K562 (cell line): ENCODE measurements around the gene ZNF8. TPM values are rescaled to one million over a fixed set of nuclear protein-coding genes. Genes with fewer than 3 reads are reported as not detected.

Experiments used
- ATF1 ChIP-seq, 2 experiments: fragments of 450-650 bp in 1 of 2; IDR thresholded peaks; 2 replicates each; pipeline ENCODE4 v1.6.1; 2016; ENCODE audit warnings: missing compliant biosample characterization in 1 of 2, missing genetic modification characterization in 1 of 2
- CBFA2T3 ChIP-seq: fragments of 450-650 bp; IDR thresholded peaks from 2 replicates; pipeline ENCODE4 v1.6.1; 2017
- CREB1 ChIP-seq, 2 experiments: sonication (generic) in 1 of 2; formaldehyde crosslinking in 1 of 2; IDR thresholded peaks; 2 replicates each; pipeline versions ENCODE4 v1.6.1 to v1.8.0; 2012 to 2022; ENCODE audit warnings: inconsistent platforms in 1 of 2, mild to moderate bottlenecking in 1 of 2, missing genetic modification reagents in 1 of 2, moderate library complexity in 1 of 2
- CXXC5 ChIP-seq: fragments of 250-450 bp; sonication (Bioruptor Pico); IDR thresholded peaks from 2 replicates; pipeline ENCODE4 v1.8.0; 2022; ENCODE audit warnings: inconsistent platforms, mild to moderate bottlenecking, moderate library complexity
- DDX20 ChIP-seq: fragments of 450-650 bp; IDR thresholded peaks from 2 replicates; pipeline ENCODE4 v1.6.1; 2016; ENCODE audit warnings: missing genetic modification characterization, low read depth, mild to moderate bottlenecking, missing compliant biosample characterization, moderate library complexity
- ETS2 ChIP-seq: IDR thresholded peaks from 2 replicates; pipeline ENCODE4 v1.6.1; 2016; ENCODE audit warnings: borderline replicate concordance, missing genetic modification characterization, mild to moderate bottlenecking, moderate library complexity, missing compliant biosample characterization; ENCODE audit not compliant: poor library complexity, severe bottlenecking
- MTA3 ChIP-seq: fragments of 450-650 bp; formaldehyde crosslinking; IDR thresholded peaks from 2 replicates; pipeline ENCODE4 v1.6.1; 2017; ENCODE audit warnings: mild to moderate bottlenecking, borderline replicate concordance
- NCOR1 ChIP-seq: fragments of 450-650 bp; IDR thresholded peaks from 2 replicates; pipeline ENCODE4 v1.6.1; 2016; ENCODE audit warnings: mild to moderate bottlenecking, moderate library complexity
- SLC30A9 ChIP-seq: fragments of 250-450 bp; sonication (Bioruptor Pico); IDR thresholded peaks from 2 replicates; pipeline ENCODE4 v1.8.0; 2022; ENCODE audit warnings: mild to moderate bottlenecking, moderate library complexity
- SMARCA5 ChIP-seq: fragments of 450-650 bp; IDR thresholded peaks from 2 replicates; pipeline ENCODE4 v1.6.1; 2016
- SREBF1 ChIP-seq: fragments of 150-350 bp; IDR thresholded peaks from 2 replicates; pipeline ENCODE4 v1.6.1; 2014; ENCODE audit warnings: antibody characterized with exemption, low read depth, low read length, borderline replicate concordance
- ZBTB8A ChIP-seq: fragments of 450-650 bp; IDR thresholded peaks from 2 replicates; pipeline ENCODE4 v1.6.1; 2018; ENCODE audit warnings: mild to moderate bottlenecking, moderate library complexity; ENCODE audit not compliant: partially characterized antibody
- ZEB2 ChIP-seq: fragments of 450-650 bp; IDR thresholded peaks from 2 replicates; pipeline ENCODE4 v1.6.1; 2016
- ZKSCAN3 ChIP-seq: fragments of 250-450 bp; sonication (Bioruptor Pico); IDR thresholded peaks from 2 replicates; pipeline ENCODE4 v1.4.0; 2020
- ZNF174 ChIP-seq: fragments of 250-450 bp; sonication (Bioruptor Pico); IDR thresholded peaks from 2 replicates; pipeline ENCODE4 v1.4.0; 2020; ENCODE audit warnings: mild to moderate bottlenecking
- ZNF263 ChIP-seq: sonication (generic); formaldehyde crosslinking; IDR thresholded peaks from 2 replicates; pipeline ENCODE4 v1.8.0; 2022; ENCODE audit warnings: mild to moderate bottlenecking, missing genetic modification reagents, borderline replicate concordance
- ZNF311 ChIP-seq: fragments of 250-450 bp; sonication (Bioruptor Pico); IDR thresholded peaks from 2 replicates; pipeline ENCODE4 v1.4.0; 2020; ENCODE audit warnings: mild to moderate bottlenecking, moderate library complexity
- ZNF584 ChIP-seq: fragments of 200-800 bp; sonication (Bioruptor generic); IDR thresholded peaks from 2 replicates; pipeline ENCODE4 v1.6.1; 2016; ENCODE audit warnings: low read depth, mild to moderate bottlenecking, missing genetic modification characterization, missing compliant biosample characterization
- ZNF717 ChIP-seq: fragments of 250-450 bp; sonication (Bioruptor Pico); IDR thresholded peaks from 2 replicates; pipeline ENCODE4 v1.5.0; 2021
- ZNF76 ChIP-seq: fragments of 250-450 bp; sonication (Bioruptor Pico); IDR thresholded peaks from 2 replicates; pipeline ENCODE4 v1.4.0; 2020; ENCODE audit warnings: mild to moderate bottlenecking, moderate library complexity, borderline replicate concordance
- polyA plus RNA-seq, 8 experiments: library from polyadenylated mRNA; depleted of rRNA in 4 of 8; stranded (reverse) in 5 of 8; unstranded in 3 of 8; fragments of >200 nt; fragmentation: Nextera tagmentation in 2 of 8; fragmentation: Illumina TruSeq in 1 of 8; extraction: Ambion mirVana in 2 of 8; extraction: Trizol in 1 of 8; gene quantifications; 2 replicates each; pipeline versions ENCODE4 v1.2.1 to v1.2.3, GENCODE V29; 2011 to 2014; ENCODE audit warnings: inconsistent platforms in 1 of 8, missing spikeins in 1 of 8
- total RNA-seq, 7 experiments: library from RNA; depleted of rRNA in 6 of 7; stranded (reverse); fragments of >200 nt in 6 of 7; fragmentation: Illumina TruSeq in 2 of 7; extraction: Trizol in 2 of 7; gene quantifications; 2 replicates each; pipeline versions ENCODE4 v1.2.1 to v1.2.3, GENCODE V29; 2011 to 2021; ENCODE audit warnings: low replicate concordance in 1 of 7
- TF ChIP-seq, protein P1 (sequence below), 2 experiments: IDR thresholded peaks; 2 replicates each; pipeline ENCODE4 v1.6.1; 2011; ENCODE audit warnings: borderline replicate concordance in 1 of 2, control low read depth in 1 of 2, low read depth in 1 of 2, low read length in 1 of 2, mild to moderate bottlenecking in 1 of 2, mixed read lengths in 1 of 2, moderate library complexity in 1 of 2; ENCODE audit not compliant: insufficient read depth in 1 of 2, insufficient read length in 1 of 2, poor library complexity in 1 of 2, severe bottlenecking in 1 of 2; ENCODE audit errors: extremely low read depth in 1 of 2
- TF ChIP-seq, protein P2 (sequence below): fragments of 250-450 bp; sonication (Bioruptor Pico); IDR thresholded peaks from 2 replicates; pipeline ENCODE4 v1.5.0; 2020; ENCODE audit warnings: mild to moderate bottlenecking
- TF ChIP-seq, protein P3 (sequence below), 3 experiments: fragments of 200-800 bp in 1 of 3; sonication (Bioruptor generic) in 1 of 3; sonication (generic) in 1 of 3; formaldehyde crosslinking in 1 of 3; IDR thresholded peaks; 2 replicates each; pipeline versions ENCODE4 v1.6.1 to v1.8.0; 2016 to 2022; ENCODE audit warnings: mild to moderate bottlenecking in 2 of 3, missing compliant biosample characterization in 2 of 3, missing genetic modification characterization in 2 of 3, missing genetic modification reagents in 1 of 3

The ZNF8 gene
- total and polyA plus RNA-seq, 9 of the 15 experiments (the other 6 are each of a cell fraction or from before 2014, with no cell fraction given), result 0.71 to 7.7 (median 4.7) TPM

DNA sequence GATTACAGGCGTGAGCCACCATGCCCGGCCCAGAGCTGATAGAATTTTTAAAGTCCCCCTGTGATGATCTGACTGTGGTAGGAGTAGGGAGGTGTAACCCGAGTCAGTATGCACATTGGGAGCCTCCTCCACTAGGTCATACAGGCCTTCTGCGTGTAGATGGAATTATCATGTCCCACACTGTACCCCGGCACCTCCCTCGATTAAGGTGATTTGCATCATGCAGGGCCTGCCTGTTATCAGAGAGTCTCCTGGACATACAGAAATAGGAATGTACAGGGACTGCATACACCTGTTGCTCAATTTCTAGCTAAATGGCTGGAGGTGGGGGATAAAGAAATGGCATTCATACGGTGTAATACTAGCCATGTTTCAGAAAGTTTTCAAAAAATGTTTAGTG, 25.5 kb downstream of the ZNF8 start (continued):
- TF ChIP-seq CXXC5 (CRISPR knock-in tag) (peak; percentile 34; the same call in 1 of the 2 replicates), NCOR1 (no peak), SLC30A9 (CRISPR knock-in tag) (no peak), CREB1 (IDR thresholded peaks at IDR 0.05) (no peak), CREB1 (CRISPR knock-in tag; IDR thresholded peaks at IDR 0.05) (no peak), ZKSCAN3 (CRISPR knock-in tag) (no peak), CBFA2T3 (peak; percentile 61), ZNF174 (no peak), ZEB2 (peak; percentile 39; the same call in 1 of the 2 replicates), ZNF263 (CRISPR knock-in tag) (no peak), ETS2 (tag) (no peak), ATF1 (CRISPR knock-in tag; IDR thresholded peaks at IDR 0.05) (no peak), ATF1 (tag; IDR thresholded peaks at IDR 0.05) (no peak), ZNF311 (CRISPR knock-in tag) (no peak), ZNF584 (CRISPR knock-in tag) (no peak), ZNF717 (CRISPR knock-in tag) (no peak), DDX20 (no peak), MTA3 (no peak), SMARCA5 (no peak), ZNF76 (CRISPR knock-in tag) (no peak), SREBF1 (no peak), ZBTB8A (no peak)
- TF ChIP-seq, protein P1, sequence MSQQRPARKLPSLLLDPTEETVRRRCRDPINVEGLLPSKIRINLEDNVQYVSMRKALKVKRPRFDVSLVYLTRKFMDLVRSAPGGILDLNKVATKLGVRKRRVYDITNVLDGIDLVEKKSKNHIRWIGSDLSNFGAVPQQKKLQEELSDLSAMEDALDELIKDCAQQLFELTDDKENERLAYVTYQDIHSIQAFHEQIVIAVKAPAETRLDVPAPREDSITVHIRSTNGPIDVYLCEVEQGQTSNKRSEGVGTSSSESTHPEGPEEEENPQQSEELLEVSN (IDR thresholded peaks at IDR 0.05; ENCODE audit: borderline replicate concordance in 1 of 2, extremely low read depth in 1 of 2, insufficient read depth in 1 of 2, insufficient read length in 1 of 2, low read depth in 1 of 2, low read length in 1 of 2, poor library complexity in 1 of 2, severe bottlenecking in 1 of 2), result no peak
- TF ChIP-seq, protein P2, sequence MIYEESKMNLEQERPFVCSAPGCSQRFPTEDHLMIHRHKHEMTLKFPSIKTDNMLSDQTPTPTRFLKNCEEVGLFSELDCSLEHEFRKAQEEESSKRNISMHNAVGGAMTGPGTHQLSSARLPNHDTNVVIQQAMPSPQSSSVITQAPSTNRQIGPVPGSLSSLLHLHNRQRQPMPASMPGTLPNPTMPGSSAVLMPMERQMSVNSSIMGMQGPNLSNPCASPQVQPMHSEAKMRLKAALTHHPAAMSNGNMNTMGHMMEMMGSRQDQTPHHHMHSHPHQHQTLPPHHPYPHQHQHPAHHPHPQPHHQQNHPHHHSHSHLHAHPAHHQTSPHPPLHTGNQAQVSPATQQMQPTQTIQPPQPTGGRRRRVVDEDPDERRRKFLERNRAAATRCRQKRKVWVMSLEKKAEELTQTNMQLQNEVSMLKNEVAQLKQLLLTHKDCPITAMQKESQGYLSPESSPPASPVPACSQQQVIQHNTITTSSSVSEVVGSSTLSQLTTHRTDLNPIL (CRISPR knock-in tag), result no peak
- TF ChIP-seq, protein P3, sequence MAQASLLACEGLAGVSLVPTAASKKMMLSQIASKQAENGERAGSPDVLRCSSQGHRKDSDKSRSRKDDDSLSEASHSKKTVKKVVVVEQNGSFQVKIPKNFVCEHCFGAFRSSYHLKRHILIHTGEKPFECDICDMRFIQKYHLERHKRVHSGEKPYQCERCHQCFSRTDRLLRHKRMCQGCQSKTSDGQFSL (CRISPR knock-in tag; IDR thresholded peaks at IDR 0.05), result no peak
- TF ChIP-seq, protein P3 (tag; IDR thresholded peaks at IDR 0.05), result no peak
